Fibroblast of villous mesenchyme (primary cell): ENCODE data around the gene ZNF311. TPM values are rescaled to one million over a fixed set of nuclear protein-coding genes. Genes with fewer than 3 reads are reported as not detected.

Experiments
- small RNA-seq: library from RNA; depleted of rRNA; stranded (forward); fragments of <200 nt; gene quantifications from one replicate; pipeline ENCODE3, GENCODE V24; 2012
- total RNA-seq: library from RNA; depleted of rRNA; stranded (reverse); fragments of >200 nt; gene quantifications from 2 replicates; pipeline ENCODE4 v1.2.3, GENCODE V29; 2012

ZNF311 gene
- total RNA-seq, 1 donor = 0.43 TPM

Small RNA genes lying within 50 kb of the gene (small RNA-seq; reads per million reads assigned to genes)
- 0.47 reads per million for gene RN7SL471P

Other genes with a start within 250 kb of the ZNF311 start
- 57.0 and 76.9 TPM in 2 replicates for gene TRIM27, start 81.3 kb downstream of the ZNF311 start, total RNA-seq
- not detected in 2 replicates for gene OR2W1, start 39.9 kb upstream of the ZNF311 start, total RNA-seq
- gene OR2B3, start 82.0 kb upstream of the ZNF311 start, total RNA-seq = not detected in 2 replicates
- gene OR2J1, start 94.2 kb upstream of the ZNF311 start, total RNA-seq = not detected in 2 replicates
- gene OR2J3, start 102.7 kb upstream of the ZNF311 start, total RNA-seq = under 0.01 TPM in 1 of 2 replicates, not detected in the other
- gene OR2J2, start 165.6 kb upstream of the ZNF311 start, total RNA-seq = not detected in 2 replicates